HepG2 (cell line): Measurements from ENCODE around the gene DBNDD1. TPM values are rescaled to one million over a fixed set of nuclear protein-coding genes. Genes with fewer than 3 reads are reported as not detected.

ENCODE experiments used
- DPF2 ChIP-seq: sonication (generic); formaldehyde crosslinking; IDR thresholded peaks from 2 replicates; pipeline ENCODE4 v1.4.0; 2020; ENCODE audit warnings: mild to moderate bottlenecking, low read depth, missing genetic modification reagents, borderline replicate concordance
- GATAD1 ChIP-seq: IDR thresholded peaks from 2 replicates; pipeline ENCODE4 v1.6.1; 2016; ENCODE audit warnings: missing genetic modification reagents, missing compliant biosample characterization
- MAZ ChIP-seq, 2 experiments: sonication (generic) in 1 of 2; formaldehyde crosslinking in 1 of 2; IDR thresholded peaks; 2 replicates each; pipeline versions ENCODE4 v1.5.0 to v1.6.1; 2012 to 2020; ENCODE audit warnings: low read depth in 2 of 2, mild to moderate bottlenecking in 2 of 2, borderline replicate concordance in 1 of 2, improper control_type of control experiment in 1 of 2, low read length in 1 of 2, missing genetic modification reagents in 1 of 2, moderate library complexity in 1 of 2
- MED1 ChIP-seq: sonication (generic); formaldehyde crosslinking; IDR thresholded peaks from 2 replicates; pipeline ENCODE4 v1.4.0; 2020; ENCODE audit warnings: missing genetic modification reagents
- NRL ChIP-seq: sonication (generic); formaldehyde crosslinking; IDR thresholded peaks from 2 replicates; pipeline ENCODE4 v1.5.0; 2020; ENCODE audit warnings: missing genetic modification reagents, mild to moderate bottlenecking, moderate library complexity, borderline replicate concordance
- POGK ChIP-seq: sonication (generic); formaldehyde crosslinking; conservative IDR thresholded peaks from 2 replicates; pipeline ENCODE4 v1.8.0; 2022; ENCODE audit warnings: mild to moderate bottlenecking, moderate library complexity, missing genetic modification reagents
- RAD21 ChIP-seq: fragments of 450-650 bp; formaldehyde crosslinking; IDR thresholded peaks from 2 replicates; pipeline ENCODE4 v1.5.0; 2020; ENCODE audit warnings: mild to moderate bottlenecking
- SAFB2 ChIP-seq: sonication (generic); formaldehyde crosslinking; IDR thresholded peaks from 2 replicates; pipeline ENCODE4 v1.5.1; 2020; ENCODE audit warnings: missing genetic modification reagents, low read depth, mild to moderate bottlenecking, borderline replicate concordance
- ZBTB34 ChIP-seq: sonication (generic); formaldehyde crosslinking; IDR thresholded peaks from 2 replicates; pipeline ENCODE4 v1.8.0; 2022; ENCODE audit warnings: mild to moderate bottlenecking, missing genetic modification reagents
- ZBTB8A ChIP-seq: sonication (generic); formaldehyde crosslinking; IDR thresholded peaks from 2 replicates; pipeline ENCODE4 v1.4.0; 2020; ENCODE audit warnings: mild to moderate bottlenecking, low read depth, missing genetic modification reagents, borderline replicate concordance
- ZNF101 ChIP-seq: sonication (generic); formaldehyde crosslinking; IDR thresholded peaks from 2 replicates; pipeline ENCODE4 v1.4.0; 2020; ENCODE audit warnings: mild to moderate bottlenecking, low read depth, missing genetic modification reagents, borderline replicate concordance
- ZNF136 ChIP-seq: sonication (generic); formaldehyde crosslinking; IDR thresholded peaks from 2 replicates; pipeline ENCODE4 v1.8.1; 2022; ENCODE audit warnings: low read depth, mild to moderate bottlenecking, moderate library complexity, missing genetic modification reagents
- ZNF292 ChIP-seq: sonication (generic); formaldehyde crosslinking; IDR thresholded peaks from 2 replicates; pipeline ENCODE4 v1.8.1; 2022; ENCODE audit warnings: mild to moderate bottlenecking, low read depth, missing genetic modification reagents, borderline replicate concordance
- ZNF296 ChIP-seq: sonication (generic); formaldehyde crosslinking; conservative IDR thresholded peaks from 2 replicates; pipeline ENCODE4 v1.5.0; 2020; ENCODE audit warnings: mild to moderate bottlenecking, missing genetic modification reagents
- ZNF431 ChIP-seq: sonication (generic); formaldehyde crosslinking; IDR thresholded peaks from 2 replicates; pipeline ENCODE4 v1.9.0; 2022; ENCODE audit warnings: missing genetic modification reagents, low read depth, mild to moderate bottlenecking, borderline replicate concordance
- ZNF644 ChIP-seq: IDR thresholded peaks from 2 replicates; pipeline ENCODE4 v1.6.1; 2016; ENCODE audit warnings: low read depth
- ZNF75D ChIP-seq: sonication (generic); formaldehyde crosslinking; IDR thresholded peaks from 2 replicates; pipeline ENCODE4 v1.8.1; 2023; ENCODE audit warnings: missing genetic modification reagents, mild to moderate bottlenecking, borderline replicate concordance
- polyA plus RNA-seq, 8 experiments: library from polyadenylated mRNA; depleted of rRNA in 3 of 8; stranded (reverse) in 7 of 8; unstranded in 1 of 8; fragments of >200 nt; fragmentation: Illumina TruSeq in 4 of 8; extraction: Trizol in 4 of 8; gene quantifications; 2 replicates each; pipeline versions ENCODE4 v1.2.1 to v1.2.3, GENCODE V29; 2011 to 2016; ENCODE audit warnings: low read depth in 4 of 8, missing spikeins in 1 of 8, mixed read lengths in 1 of 8; ENCODE audit not compliant: insufficient read depth in 1 of 8
- total RNA-seq, 5 experiments: library from RNA; depleted of rRNA; stranded (reverse); fragments of >200 nt; fragmentation: Illumina TruSeq; extraction: Trizol; gene quantifications; 2 replicates each; pipeline ENCODE4 v1.2.3, GENCODE V29; 2016; ENCODE audit warnings: low read depth in 1 of 5
- TF ChIP-seq, protein P1 (sequence below), 2 experiments: sonication (generic) in 1 of 2; formaldehyde crosslinking in 1 of 2; IDR thresholded peaks; 2 replicates each; pipeline versions ENCODE4 v1.4.0 to v1.6.1; 2018 to 2020; ENCODE audit warnings: missing genetic modification reagents in 2 of 2, borderline replicate concordance in 1 of 2, low read depth in 1 of 2, mild to moderate bottlenecking in 1 of 2, missing biosample characterization in 1 of 2
- TF ChIP-seq, protein P2 (sequence below): sonication (generic); formaldehyde crosslinking; IDR thresholded peaks from 2 replicates; pipeline ENCODE4 v1.5.1; 2020; ENCODE audit warnings: mild to moderate bottlenecking, moderate library complexity, missing genetic modification reagents
- TF ChIP-seq, protein P3 (sequence below): sonication (generic); formaldehyde crosslinking; IDR thresholded peaks from 2 replicates; pipeline ENCODE4 v1.4.0; 2020; ENCODE audit warnings: missing genetic modification reagents, mild to moderate bottlenecking, borderline replicate concordance

DBNDD1 gene
- total and polyA plus RNA-seq, 2 of the 13 experiments (the other 11 are each of a cell fraction or from before 2014, with no cell fraction given), result 17.0 to 40.4 TPM

- TF ChIP-seq MED1 (CRISPR knock-in tag) (no peak), ZNF292 (CRISPR knock-in tag) (no peak), NRL (CRISPR knock-in tag) (no peak), RAD21 (CRISPR knock-in tag) (no peak), ZNF136 (CRISPR knock-in tag) (no peak), GATAD1 (no peak), SAFB2 (CRISPR knock-in tag) (no peak), ZNF101 (CRISPR knock-in tag) (no peak), MAZ (IDR thresholded peaks at IDR 0.05; ENCODE audit: borderline replicate concordance, low read depth, low read length) (no peak), MAZ (CRISPR knock-in tag; IDR thresholded peaks at IDR 0.05; ENCODE audit: low read depth) (no peak), ZBTB34 (CRISPR knock-in tag) (no peak), ZNF644 (CRISPR knock-in tag) (no peak), ZBTB8A (no peak), POGK (CRISPR knock-in tag) (no peak), ZNF296 (0 out of 2 replicates have a peak, but pooled peaks have one; percentile 35), DPF2 (no peak), ZNF431 (CRISPR knock-in tag) (no peak), ZNF75D (CRISPR knock-in tag) (no peak)
- TF ChIP-seq, protein P1, sequence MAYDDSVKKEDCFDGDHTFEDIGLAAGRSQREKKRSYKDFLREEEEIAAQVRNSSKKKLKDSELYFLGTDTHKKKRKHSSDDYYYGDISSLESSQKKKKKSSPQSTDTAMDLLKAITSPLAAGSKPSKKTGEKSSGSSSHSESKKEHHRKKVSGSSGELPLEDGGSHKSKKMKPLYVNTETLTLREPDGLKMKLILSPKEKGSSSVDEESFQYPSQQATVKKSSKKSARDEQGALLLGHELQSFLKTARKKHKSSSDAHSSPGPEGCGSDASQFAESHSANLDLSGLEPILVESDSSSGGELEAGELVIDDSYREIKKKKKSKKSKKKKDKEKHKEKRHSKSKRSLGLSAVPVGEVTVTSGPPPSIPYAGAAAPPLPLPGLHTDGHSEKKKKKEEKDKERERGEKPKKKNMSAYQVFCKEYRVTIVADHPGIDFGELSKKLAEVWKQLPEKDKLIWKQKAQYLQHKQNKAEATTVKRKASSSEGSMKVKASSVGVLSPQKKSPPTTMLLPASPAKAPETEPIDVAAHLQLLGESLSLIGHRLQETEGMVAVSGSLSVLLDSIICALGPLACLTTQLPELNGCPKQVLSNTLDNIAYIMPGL (CRISPR knock-in tag; IDR thresholded peaks at IDR 0.05; ENCODE audit: borderline replicate concordance in 1 of 2, low read depth in 1 of 2), result peak in 1 of 2 experiments; percentile 48; a peak in 1 of 4 replicates
- TF ChIP-seq, protein P2, sequence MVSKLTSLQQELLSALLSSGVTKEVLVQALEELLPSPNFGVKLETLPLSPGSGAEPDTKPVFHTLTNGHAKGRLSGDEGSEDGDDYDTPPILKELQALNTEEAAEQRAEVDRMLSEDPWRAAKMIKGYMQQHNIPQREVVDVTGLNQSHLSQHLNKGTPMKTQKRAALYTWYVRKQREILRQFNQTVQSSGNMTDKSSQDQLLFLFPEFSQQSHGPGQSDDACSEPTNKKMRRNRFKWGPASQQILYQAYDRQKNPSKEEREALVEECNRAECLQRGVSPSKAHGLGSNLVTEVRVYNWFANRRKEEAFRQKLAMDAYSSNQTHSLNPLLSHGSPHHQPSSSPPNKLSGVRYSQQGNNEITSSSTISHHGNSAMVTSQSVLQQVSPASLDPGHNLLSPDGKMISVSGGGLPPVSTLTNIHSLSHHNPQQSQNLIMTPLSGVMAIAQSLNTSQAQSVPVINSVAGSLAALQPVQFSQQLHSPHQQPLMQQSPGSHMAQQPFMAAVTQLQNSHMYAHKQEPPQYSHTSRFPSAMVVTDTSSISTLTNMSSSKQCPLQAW (CRISPR knock-in tag), result peak; percentile 60; the same call in 1 of the 2 replicates
- TF ChIP-seq, protein P3, sequence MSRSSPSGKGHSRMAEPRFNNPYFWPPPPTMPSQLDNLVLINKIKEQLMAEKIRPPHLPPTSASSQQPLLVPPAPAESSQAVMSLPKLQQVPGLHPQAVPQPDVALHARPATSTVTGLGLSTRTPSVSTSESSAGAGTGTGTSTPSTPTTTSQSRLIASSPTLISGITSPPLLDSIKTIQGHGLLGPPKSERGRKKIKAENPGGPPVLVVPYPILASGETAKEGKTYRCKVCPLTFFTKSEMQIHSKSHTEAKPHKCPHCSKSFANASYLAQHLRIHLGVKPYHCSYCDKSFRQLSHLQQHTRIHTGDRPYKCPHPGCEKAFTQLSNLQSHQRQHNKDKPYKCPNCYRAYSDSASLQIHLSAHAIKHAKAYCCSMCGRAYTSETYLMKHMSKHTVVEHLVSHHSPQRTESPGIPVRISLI (CRISPR knock-in tag), result no peak
These were observed 1.1 kb upstream of the DBNDD1 start (continued) for GRCh38 chr16:90020260-90020837.
